Measurements from ENCODE around the gene WDR4. TPM values are rescaled to one million over a fixed set of nuclear protein-coding genes. Genes with fewer than 3 reads are reported as not detected.
"Not testable (repeated sequence)": the region's sequence is repeated elsewhere in the genome, so short reads cannot be mapped to it uniquely, and the experiment has no call there.

The WDR4 gene
- total RNA-seq, 1 donor from 2014 or later: 13.7 TPM

- DNase-seq: no peak
Measured at GRCh38 chr21:42852925-42853570, 26.3 kb downstream of the WDR4 start.

GRCh38 chr21:42851812-42852665 is 27.3 kb downstream of the WDR4 start:
- DNase-seq: no peak

GRCh38 chr21:42850866-42851391 is 28.4 kb downstream of the WDR4 start:
- DNase-seq: no peak

- no peak for DNase-seq
Measured at GRCh38 chr21:42850463-42850862, 28.9 kb downstream of the WDR4 start.

- DNase-seq: no peak
Measured at GRCh38 chr21:42849759-42850412, 29.5 kb downstream of the WDR4 start.

GRCh38 chr21:42848932-42849758 is 30.2 kb downstream of the WDR4 start:
- DNase-seq: no peak

GRCh38 chr21:42848144-42848931 is 31.0 kb downstream of the WDR4 start:
- DNase-seq: not testable (repeated sequence)

GRCh38 chr21:42847726-42848125 is 31.6 kb downstream of the WDR4 start:
- DNase-seq: no peak

- no peak for DNase-seq
Measured at GRCh38 chr21:42847051-42847707, 32.2 kb downstream of the WDR4 start.

- no peak for DNase-seq
Measured at GRCh38 chr21:42846221-42846620, 33.1 kb downstream of the WDR4 start.

- DNase-seq: no peak
Measured at GRCh38 chr21:42845296-42845965, 33.9 kb downstream of the WDR4 start.

GRCh38 chr21:42844411-42845113 is 34.8 kb downstream of the WDR4 start:
- no peak for DNase-seq

- DNase-seq: no peak
Measured at GRCh38 chr21:42843056-42843455, 36.3 kb downstream of the WDR4 start.

GRCh38 chr21:42841916-42842655 is 37.3 kb downstream of the WDR4 start:
- DNase-seq: not testable (repeated sequence)

GRCh38 chr21:42841156-42841915 is 38.0 kb downstream of the WDR4 start:
- no peak for DNase-seq

GRCh38 chr21:42840411-42841155 is 38.8 kb downstream of the WDR4 start:
- DNase-seq: no peak
